Hematopoietic multipotent progenitor cell (in vitro differentiated cells): ENCODE data around the gene ZNF189. TPM values are rescaled to one million over a fixed set of nuclear protein-coding genes. Genes with fewer than 3 reads are reported as not detected.
"Not testable (repeated sequence)": the region's sequence is repeated elsewhere in the genome, so short reads cannot be mapped to it uniquely, and the experiment has no call there.

Source experiments
- DNase-seq, 3 donors: peaks; one replicate each; pipeline ENCODE4 v3.0.0-alpha.2; 2011 to 2015; ENCODE audit warnings: low read depth in 2 of 3, low spot score in 2 of 3
- total RNA-seq: library from RNA; depleted of rRNA; stranded (reverse); fragments of >200 nt; gene quantifications from one replicate; pipeline ENCODE4 v1.2.3, GENCODE V29; 2012

Gene ZNF189
- total RNA-seq, 1 donor, result 7.3 TPM

GRCh38 chr9:101376111-101376848 is 22.4 kb upstream of the ZNF189 start:
- DNase-seq, result no peak

GRCh38 chr9:101380295-101380694 is 18.4 kb upstream of the ZNF189 start:
- no peak for DNase-seq

- no peak for DNase-seq
These were observed 17.5 kb upstream of the ZNF189 start for GRCh38 chr9:101381118-101381517.

- DNase-seq, result no peak
These were observed 16.8 kb upstream of the ZNF189 start for GRCh38 chr9:101381833-101382342.

DNA sequence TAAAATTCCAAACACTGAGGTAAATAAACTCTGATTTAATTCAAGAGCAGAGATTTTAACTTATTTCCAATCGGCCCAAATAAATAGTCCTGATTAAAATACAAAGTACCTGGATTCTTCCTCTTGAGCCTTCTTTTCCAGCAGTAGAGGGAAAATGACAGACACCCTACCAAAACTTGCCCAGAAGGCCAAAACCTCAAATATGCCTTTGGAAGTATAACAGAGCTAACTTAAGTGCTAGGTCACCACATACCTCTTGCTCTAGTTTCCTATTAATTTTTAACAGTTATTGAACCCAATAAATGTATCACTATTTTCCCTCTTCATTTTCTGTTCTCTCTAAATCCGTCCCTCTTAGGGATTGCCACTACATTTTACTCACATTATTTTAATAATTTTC is 15.3 kb upstream of the ZNF189 start:
- no peak for DNase-seq

DNA sequence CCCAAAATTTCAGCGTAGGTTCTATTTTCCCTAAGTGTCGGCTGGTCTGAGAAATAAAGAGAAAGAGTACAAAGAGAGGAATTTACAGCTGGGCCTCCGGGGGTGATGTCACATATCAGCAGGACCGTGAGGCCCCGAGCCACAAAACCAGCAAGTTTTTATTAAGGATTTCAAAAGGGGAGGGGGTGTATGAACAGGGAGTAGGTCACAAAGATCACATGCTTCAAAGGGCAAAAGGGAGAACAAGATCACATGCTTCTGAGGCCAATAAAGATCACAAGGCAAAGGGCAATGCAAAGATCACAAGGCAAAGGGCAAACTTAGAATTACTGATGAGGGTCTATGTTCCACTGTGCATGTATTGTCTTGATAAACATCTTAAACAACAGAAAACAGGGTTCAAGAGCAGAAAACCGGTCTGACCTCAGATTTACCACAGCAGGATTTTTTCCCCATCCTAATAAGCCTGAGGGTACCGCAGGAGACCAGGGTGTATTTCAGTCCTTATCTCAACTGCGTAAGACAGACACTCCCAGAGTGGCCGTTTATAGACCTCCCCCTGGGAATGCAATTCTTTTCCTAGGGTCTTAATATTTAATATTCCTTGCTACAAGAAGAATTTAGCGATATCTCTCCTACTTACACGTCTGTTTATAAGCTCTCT is 13.6 kb upstream of the ZNF189 start, which contains the start of gene BAAT:
TSS of gene BAAT (minus strand) at position 134 of the 664 bp plus-strand sequence. CDS start 13,602 bp downstream, outside the sequence.
- not testable (repeated sequence) for DNase-seq

DNA sequence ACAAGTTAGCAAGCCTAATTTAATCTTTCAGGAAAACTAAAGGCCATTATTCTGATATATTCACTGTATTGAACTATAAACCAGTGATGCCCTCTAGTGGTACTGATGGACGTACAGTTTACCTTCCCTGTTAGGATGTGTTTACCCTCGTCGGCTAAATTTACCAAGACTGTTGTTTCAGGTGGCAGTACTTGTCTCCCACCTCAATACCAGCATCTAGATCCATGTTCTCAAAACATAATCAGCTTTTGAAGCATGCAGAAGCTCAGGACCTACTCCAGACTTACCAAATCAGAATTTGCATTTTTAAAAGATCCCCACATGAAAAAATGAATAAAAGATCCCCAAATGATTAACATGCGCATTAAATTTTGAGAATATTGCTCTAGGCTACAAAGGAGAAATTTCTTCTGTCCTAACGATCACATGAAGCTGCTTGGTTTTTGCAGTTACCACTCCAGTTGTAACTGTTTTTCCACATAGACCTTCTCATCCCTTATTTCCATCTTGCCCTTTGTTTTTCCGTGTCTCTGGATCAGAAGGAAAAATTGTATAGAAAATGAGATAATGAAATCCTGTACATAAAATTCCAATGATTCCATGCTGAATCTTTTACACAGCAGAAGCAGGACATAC is 10.7 kb upstream of the ZNF189 start:
- peak in 2 of 3 donors; percentile 9 to 38 for DNase-seq

- DNase-seq, result no peak
These were observed 10.1 kb upstream of the ZNF189 start for GRCh38 chr9:101388507-101388993.

DNA sequence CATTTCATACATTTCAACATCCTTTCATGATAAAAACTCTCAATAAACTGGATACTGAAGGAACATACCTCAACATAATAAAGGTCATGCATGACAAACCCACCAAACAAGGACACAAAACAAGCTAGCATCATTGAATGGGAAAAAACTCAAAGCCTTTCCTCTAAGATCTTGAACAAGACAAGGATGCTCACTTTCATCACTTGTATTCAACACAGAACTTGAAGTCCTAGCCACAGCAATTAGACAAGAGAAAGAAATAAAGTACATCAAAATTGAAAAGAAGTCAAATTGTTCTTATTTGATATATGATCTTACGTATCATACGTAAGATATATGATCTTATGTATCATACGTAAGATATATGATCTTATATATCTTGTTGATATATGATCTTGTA is 5.5 kb upstream of the ZNF189 start:
- DNase-seq, result no peak

- no peak for DNase-seq
These were observed 4.0 kb upstream of the ZNF189 start for GRCh38 chr9:101394687-101395086.

- peak in 1 of 3 donors; percentile 6 for DNase-seq
These were observed 944 bp upstream of the ZNF189 start for GRCh38 chr9:101397746-101398067.

DNA sequence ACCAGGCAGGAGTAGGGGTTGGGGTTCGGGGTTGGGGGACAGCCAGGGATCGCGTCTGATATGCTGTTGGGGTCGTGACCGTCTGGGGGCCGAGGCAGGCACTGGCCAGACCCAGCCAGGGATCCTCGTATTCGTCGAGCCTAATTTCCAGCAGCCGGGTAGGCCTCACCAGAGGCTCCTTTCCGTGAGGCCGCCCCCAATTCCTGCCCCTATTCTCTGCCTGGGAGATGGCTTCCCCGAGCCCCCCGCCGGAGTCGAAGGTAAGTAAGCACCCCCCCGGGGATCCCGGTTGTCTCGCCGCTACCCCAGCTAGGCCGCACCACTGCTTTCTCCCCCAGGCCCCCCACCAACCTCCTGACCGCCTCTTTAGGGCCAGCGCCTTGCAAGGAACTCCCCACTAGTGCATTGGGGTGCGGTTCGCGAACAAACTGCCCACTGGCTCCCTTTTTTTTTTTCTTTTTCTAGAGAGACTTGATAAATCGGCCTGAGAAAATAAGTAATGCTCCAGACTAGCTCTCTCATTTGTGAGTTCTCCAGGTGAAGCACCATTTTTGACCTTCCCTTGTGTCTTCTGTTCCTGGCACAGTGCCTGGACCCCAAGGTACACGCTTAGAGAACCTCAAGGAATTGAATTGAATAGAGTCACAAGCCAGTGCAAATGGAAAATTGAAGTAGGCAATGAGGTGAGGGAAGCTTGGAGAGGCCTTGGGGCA is 435 bp downstream of the ZNF189 start:
- peak in 2 of 3 donors; percentile 9 to 30 for DNase-seq

- DNase-seq, result no peak
These were observed 956 bp downstream of the ZNF189 start for GRCh38 chr9:101399643-101399970.

- DNase-seq, result no peak
These were observed 1.5 kb downstream of the ZNF189 start for GRCh38 chr9:101400120-101400519.

DNA sequence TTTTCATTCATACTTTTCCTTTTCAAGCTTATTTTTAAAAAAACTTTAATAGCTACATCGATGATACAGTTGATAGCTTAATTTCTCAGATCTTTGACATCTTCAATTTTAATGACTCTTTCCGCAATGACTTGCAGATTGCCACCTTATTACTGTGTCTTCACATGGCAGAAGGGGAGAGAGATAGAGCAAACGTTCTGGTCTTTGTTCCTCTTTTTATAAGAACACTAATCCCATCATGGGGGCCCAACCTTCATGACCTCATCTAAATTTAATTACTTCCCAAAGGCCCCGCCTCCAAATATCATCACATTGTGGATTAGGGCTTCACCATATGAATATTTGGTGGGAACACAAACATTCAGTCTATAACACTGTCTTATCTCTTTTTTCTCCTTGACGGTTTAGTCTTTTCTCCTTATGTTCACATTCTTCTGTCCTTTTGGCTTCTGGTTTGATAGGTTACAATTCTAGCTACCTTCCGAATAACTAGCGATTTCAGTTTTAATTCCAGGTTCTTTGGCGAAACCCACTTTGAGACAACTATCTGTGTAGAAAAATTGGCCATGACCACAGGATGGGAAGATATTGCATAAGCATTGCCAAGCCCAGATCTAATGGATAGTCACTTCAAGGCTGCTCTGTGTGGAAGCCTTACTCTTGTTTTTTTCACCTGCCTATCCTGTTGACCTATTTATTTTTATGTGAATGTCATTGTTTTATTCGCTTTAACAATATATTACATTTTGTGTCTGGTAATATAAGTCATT is 5.0 kb downstream of the ZNF189 start:
- DNase-seq, result peak in 1 of 3 donors; percentile 21

GRCh38 chr9:101408374-101409078 is 9.9 kb downstream of the ZNF189 start:
- DNase-seq, result peak in 1 of 3 donors; percentile 18

GRCh38 chr9:101409079-101409477 is 10.4 kb downstream of the ZNF189 start:
- DNase-seq, result no peak

DNA sequence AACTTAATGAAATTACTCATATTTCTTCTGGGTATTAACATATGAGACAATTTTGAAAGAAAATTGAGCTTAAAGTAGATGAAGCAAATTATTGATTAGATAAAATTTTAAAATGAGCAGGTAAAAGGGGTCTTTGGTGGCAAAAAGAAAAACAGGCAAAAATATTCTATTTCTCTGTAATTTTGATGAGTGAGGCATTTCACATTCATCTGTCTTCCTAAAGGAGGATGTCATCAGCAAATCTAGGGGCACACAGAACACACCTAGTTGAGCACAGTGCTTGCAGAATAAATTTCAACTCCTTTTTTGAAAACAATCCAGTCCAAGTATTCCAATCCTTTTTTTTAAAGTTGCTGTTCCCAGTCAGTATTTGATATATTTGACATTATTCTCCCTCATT is 16.2 kb downstream of the ZNF189 start:
- DNase-seq, result no peak

GRCh38 chr9:101415578-101415977 is 16.9 kb downstream of the ZNF189 start:
- DNase-seq, result no peak

GRCh38 chr9:101417389-101417788 is 18.7 kb downstream of the ZNF189 start:
- DNase-seq, result no peak
